Stimulated activated naive CD4-positive, alpha-beta T cell treated with Interleukin-2 at 50 U/mL for 16 hours (primary cell): ENCODE measurements around the gene C15orf39.

Source experiments
- DNase-seq: peaks from one replicate; lab custom pipeline; 2025; lab: John Stamatoyannopoulos, UW

C15orf39 gene

DNA sequence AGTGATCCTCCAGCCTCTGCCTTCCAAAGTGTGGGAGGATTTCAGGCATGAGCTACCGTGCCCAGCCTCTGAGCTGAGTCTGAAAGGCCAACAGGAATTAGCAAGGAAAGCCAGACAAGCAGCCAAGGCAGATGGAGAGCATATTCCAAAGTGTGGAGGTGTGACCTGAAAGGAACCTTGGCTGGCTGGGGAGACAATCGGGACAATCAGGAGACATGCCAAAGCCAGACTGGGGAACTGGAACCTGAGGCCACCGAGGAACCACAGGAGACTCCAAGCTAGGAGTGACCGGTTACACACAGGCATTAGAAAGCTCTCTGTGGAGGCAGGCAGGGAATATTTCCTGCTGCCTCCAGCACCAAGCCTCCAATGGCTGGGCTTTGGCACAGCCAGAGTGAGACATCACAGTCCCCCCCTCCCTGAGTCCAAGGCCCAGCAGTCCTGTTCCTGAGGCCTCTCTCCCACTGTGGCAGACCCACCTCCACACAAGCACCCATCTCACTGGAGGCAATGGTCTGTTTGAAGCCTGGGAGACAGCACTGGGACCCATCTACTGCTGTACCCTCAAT, 4.5 kb upstream of the C15orf39 start:
- DNase-seq = no peak

DNA sequence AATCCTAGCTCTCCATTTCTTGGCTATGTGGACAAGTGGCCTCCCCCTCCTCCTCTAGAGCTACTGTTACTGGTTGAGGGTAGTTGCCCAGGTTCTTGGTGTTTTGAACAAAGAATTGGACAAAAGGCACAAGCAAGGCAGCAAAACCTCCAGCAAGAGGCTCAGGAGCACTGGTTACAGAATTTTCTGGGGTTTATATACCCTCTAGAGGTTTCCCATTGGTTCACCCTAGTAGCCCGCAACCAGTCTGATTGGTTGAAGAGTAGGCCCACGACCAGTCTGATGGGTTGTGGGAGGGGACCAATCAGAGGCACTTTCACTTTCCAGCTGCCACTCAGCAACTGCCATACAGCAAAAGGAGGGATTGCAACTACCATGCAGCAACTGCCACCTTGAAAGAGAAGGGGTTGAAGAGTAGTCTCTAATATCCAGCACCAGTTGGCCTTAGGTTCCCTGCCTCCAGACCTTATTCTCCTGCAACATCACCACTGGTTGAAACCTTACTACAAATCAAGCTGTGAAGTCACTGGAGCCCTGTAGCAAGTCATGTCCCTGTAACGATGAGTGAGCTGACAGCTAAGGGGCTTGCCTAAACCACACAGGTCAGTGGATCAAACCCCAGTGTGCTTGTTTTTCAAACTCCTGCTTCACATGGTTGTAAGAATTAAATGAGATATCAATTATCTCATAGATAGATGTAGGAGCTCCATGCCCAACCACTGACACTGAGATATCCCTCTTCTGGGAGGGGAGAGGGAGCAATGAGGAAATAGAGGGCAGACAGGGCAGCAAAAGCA, 2.9 kb upstream of the C15orf39 start:
- DNase-seq = no peak

DNA sequence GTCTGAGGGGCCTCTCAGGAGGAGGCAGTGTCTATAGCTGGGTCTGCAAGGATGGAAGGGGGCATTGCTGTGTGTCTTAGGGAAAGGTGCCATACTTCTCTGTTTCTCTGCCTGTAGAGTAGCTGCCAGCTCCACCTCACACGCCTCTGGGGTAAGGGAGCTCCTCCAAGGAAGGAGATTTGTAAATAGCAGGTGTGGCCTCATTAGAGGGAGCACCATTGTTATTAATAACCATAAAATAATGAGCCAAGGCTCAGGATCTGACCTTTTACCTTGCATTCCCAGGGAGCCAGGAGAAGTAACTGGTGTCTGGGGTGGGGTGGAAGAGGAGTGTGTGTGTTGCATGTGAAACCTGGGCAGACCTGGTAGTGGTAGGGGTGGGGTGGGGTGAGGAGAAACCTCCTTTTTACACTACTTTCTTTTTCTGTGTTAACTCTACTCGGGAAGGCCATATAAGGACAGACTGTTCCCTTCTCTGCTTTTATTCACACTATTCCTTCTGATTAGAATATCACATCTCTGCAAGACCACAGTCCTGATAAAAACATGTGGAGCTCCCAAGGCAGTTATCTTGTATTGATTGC, 2.2 kb upstream of the C15orf39 start:
- DNase-seq = no peak

- DNase-seq = no peak
Measured at GRCh38 chr15:75200391-75200764, 1.3 kb upstream of the C15orf39 start.

- peak; percentile 30 for DNase-seq
Measured at GRCh38 chr15:75200765-75201615, 692 bp upstream of the C15orf39 start.

DNA sequence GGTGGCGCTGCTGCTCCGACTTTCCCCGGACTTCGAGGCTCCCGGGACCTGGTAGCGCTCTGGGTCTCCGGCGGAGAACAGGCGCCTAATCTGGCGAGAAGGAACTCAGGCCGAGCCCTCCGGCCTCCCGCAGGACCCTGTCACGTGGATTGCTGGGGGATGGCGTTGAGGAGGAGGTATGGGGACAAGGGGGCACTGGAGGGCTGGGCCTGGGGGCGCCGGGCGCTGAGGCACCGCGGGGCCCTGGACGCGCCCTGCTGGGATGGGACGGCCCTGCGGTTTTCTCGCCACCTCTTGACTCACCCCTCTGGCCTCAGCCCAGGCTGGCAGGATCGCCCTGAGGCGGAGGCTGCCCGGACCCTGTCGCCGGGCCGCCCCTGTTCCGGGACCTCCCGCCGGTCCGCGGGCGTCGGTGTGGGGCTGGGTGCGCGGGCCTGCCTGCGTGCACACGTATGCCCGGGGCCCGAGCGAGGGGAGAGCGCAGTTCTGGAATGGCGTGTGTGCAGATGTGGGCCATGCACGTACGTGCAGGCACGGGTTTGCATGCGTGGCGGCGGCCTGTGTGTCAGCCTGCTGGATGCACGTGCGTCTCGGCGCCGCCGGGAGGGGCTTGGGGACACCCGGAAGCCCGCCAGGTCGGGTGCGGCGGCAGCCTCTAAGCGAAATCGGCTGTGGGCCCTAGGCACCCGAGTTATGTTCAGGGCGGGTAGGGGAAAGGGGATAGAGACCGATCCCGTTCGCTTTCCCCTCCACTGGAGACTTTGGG, 752 bp downstream of the C15orf39 start:
- DNase-seq = peak; percentile 82

GRCh38 chr15:75203017-75203907, 1.6 kb downstream of the C15orf39 start:
- no peak for DNase-seq

DNA sequence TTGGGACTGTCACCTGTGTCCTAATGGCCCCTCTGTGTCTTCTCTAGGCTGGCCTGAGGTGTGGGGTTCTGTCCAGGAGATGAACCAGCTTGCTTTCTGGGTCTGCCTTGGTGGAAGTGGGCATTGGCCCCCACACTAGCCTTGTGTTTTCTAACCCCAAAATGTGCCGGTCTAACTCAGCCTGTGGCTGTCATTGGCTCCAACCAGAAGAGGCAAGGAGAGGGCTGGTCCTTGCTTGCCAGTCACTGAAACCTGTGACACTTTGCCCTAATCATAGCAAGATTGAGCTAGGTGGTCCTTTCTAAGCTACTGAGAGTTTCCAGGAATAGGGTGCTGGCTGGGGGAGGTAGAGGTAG, 2.2 kb downstream of the C15orf39 start:
- no peak for DNase-seq

DNA sequence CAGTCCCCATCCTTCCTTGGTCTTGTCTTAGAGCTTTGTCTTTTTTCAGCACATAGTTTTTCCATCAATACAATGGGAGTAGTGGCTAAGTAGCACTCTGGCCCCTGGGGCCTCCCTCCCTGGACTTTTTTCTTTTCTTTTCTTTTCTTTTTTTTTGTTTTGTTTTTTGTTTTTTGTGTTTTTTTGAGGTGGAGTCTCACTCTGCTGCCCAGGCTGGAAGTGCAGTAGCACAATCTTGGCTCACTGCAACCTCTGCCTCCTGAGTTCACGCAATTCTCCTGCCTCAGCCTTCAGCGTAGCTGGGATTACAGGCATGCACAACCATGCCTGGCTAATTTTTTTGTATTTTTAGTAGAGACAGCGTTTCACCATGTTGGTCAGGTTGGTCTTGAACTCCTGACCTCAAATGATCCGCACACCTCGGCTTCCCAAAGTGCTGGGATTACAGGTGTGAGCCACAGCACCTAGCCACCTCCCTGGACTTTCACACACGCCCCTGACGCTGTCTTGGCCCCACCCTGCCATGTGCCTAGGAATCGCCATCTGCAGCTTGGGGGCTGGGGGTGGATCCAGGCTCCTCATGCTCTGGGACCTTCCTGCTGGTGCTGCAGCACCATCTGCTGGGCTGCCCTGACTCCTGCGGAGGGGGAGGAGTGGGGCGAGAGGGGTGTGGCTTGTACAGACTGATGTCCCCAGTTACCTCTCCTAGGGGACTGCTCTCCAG, 2.8 kb downstream of the C15orf39 start:
- peak; percentile 86 for DNase-seq

DNA sequence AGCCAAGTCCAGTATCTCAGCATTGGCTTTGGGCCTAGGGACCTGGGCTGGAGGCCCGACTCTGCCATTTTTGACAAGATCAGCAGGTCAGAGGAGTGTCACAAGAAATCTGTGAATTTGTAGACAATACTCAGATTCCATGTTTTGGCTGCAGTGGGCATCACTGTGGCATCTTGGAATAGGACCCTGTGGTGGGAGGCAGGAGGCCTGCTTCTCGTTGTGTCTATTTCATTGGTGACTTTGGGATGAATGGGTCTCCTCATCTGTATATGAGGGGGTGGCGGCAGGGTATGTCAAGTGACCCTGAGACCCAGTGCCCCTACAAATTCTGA, 3.3 kb downstream of the C15orf39 start:
- no peak for DNase-seq

GRCh38 chr15:75206006-75206405, 4.3 kb downstream of the C15orf39 start:
- no peak for DNase-seq

GRCh38 chr15:75206803-75207617, 5.3 kb downstream of the C15orf39 start:
- no peak for DNase-seq

GRCh38 chr15:75207618-75208500, 6.2 kb downstream of the C15orf39 start:
- no peak for DNase-seq

GRCh38 chr15:75208501-75209288, 7.0 kb downstream of the C15orf39 start:
- no peak for DNase-seq

GRCh38 chr15:75209289-75209676, 7.6 kb downstream of the C15orf39 start:
- DNase-seq = no peak

GRCh38 chr15:75210811-75211230, 9.1 kb downstream of the C15orf39 start:
- no peak for DNase-seq

DNA sequence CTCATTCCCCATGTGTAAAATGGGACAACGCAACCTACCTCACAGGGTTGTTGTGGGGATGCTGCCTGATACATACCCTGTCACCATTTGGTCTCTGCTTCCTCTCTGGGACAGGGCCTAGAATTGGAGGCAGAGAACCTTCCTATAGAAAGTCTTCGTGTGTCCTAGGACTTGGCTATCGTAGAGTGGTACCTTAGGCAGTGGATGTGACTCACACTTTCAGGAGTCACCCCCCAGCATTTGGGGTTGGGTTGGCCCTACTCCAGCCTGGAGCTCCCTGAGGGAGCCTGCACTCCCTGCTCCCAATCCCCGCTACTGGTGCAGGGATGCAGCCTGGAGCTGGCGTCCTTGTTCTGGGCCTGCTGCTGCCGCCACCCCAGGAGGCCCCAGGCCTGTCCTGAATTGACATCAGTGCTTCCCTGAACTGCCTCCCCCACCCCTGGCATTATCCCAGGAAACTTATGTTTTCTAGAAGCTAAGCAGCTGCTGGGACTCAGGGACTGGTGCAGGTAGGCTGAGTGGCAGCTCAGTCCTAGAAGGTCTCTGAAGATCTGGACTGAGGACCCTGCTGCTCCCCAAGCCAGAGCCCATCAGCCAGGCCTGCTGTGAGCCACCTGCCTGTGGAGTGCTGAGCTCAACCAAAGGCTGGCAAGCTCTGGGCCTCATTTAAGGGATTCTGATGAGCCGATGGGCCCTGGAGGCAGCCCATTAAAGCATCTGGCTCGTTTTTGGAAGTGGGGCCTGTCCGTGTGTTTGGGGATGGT, 9.9 kb downstream of the C15orf39 start:
- no peak for DNase-seq
